Activated naive CD4-positive, alpha-beta T cell treated with anti-CD3 and anti-CD28 coated beads, Interleukin-2, amount 50 U/mL, for 24 hours (primary cell): ENCODE measurements around the gene NAE1.
"Not testable (repeated sequence)": the region's sequence is repeated elsewhere in the genome, so short reads cannot be mapped to it uniquely, and the experiment has no call there.

Experiments
- H3K27ac Mint-ChIP-seq: one replicate; pipeline ENCODE4 v1.8.0; 2021; ENCODE audit warnings: mild to moderate bottlenecking, mixed read lengths
- H3K27me3 Mint-ChIP-seq: one replicate; pipeline ENCODE4 v1.8.0; 2021; ENCODE audit warnings: mixed read lengths
- H3K36me3 Mint-ChIP-seq: one replicate; pipeline ENCODE4 v1.8.0; 2021; ENCODE audit warnings: mixed read lengths
- H3K4me1 Mint-ChIP-seq: one replicate; pipeline ENCODE4 v1.8.0; 2021; ENCODE audit warnings: mixed read lengths
- H3K4me3 Mint-ChIP-seq: one replicate; pipeline ENCODE4 v1.8.0; 2021; ENCODE audit warnings: mild to moderate bottlenecking, mixed read lengths
- H3K9me3 Mint-ChIP-seq: one replicate; pipeline ENCODE4 v1.8.0; 2021; ENCODE audit warnings: mixed read lengths

NAE1 gene

GRCh38 chr16:66793984-66794383 is 36.8 kb downstream of the NAE1 start:
- not testable (repeated sequence) for H3K4me1 Mint-ChIP-seq, H3K27me3 Mint-ChIP-seq, H3K9me3 Mint-ChIP-seq, H3K4me3 Mint-ChIP-seq, H3K36me3 Mint-ChIP-seq, H3K27ac Mint-ChIP-seq

GRCh38 chr16:66790130-66790733 is 40.5 kb downstream of the NAE1 start:
- Mint-ChIP-seq H3K36me3 (peaks cover 2% of the 10 kb centered on the region), H3K27ac (no peak overlapping the region), H3K4me1 (no peaks in the 10 kb centered on the region), H3K27me3 (no peaks in the 10 kb centered on the region), H3K4me3 (no peak overlapping the region), H3K9me3 (no peaks in the 10 kb centered on the region)

DNA sequence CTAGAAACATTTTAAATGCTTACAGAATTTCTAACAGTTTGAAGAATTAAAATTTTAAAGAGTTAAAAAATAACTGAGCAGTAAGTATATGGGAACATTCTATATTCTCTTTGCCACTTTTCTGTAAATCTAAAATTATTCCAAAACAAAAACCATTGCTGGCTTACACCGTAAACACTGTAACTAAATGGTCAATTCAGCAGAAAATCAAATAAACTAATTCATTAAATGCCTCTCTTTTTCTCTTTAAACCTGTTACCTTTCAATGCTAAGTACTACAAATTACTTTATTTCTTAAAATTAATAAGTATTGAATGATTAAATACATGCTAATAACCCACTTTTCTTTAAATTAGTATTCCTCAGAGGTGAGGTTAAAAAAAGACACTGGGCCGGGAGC is 43.3 kb downstream of the NAE1 start:
- Mint-ChIP-seq H3K36me3 (peaks cover 2% of the 10 kb centered on the region), H3K4me1 (no peaks in the 10 kb centered on the region), H3K27ac (no peak overlapping the region), H3K27me3 (no peaks in the 10 kb centered on the region), H3K9me3 (no peaks in the 10 kb centered on the region), H3K4me3 (no peak overlapping the region)

DNA sequence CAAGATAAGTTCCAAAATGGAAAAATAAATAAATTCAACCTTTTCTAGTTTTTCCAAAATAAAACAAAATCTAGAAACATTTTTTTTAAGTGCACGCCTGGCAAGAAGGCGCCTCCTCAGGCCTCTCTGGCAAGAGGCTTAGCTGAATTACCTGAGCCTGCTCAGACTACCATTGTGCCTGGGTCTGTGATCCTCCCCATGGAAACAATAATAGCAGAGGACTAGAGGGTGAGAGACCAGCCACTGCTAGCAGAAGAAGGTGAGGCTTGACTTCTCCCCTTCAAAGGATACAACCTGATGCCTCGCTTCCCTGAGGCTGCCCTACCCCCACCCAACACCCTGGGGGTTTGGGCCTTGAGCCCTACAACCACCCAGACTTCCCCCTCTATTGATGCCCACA is 44.2 kb downstream of the NAE1 start:
- peaks cover 2% of the 10 kb centered on the region for H3K36me3 Mint-ChIP-seq
- H3K4me3 Mint-ChIP-seq, result no peak overlapping the region
- H3K27me3 Mint-ChIP-seq, result no peaks in the 10 kb centered on the region
- H3K27ac Mint-ChIP-seq, result no peak overlapping the region
- H3K4me1 Mint-ChIP-seq, result no peaks in the 10 kb centered on the region
- no peaks in the 10 kb centered on the region for H3K9me3 Mint-ChIP-seq

- Mint-ChIP-seq H3K27ac (no peak overlapping the region), H3K9me3 (no peaks in the 10 kb centered on the region), H3K4me1 (no peaks in the 10 kb centered on the region), H3K36me3 (no peaks in the 10 kb centered on the region), H3K27me3 (no peaks in the 10 kb centered on the region), H3K4me3 (no peak overlapping the region)
Observed at GRCh38 chr16:66776457-66776856, 54.3 kb downstream of the NAE1 start.

DNA sequence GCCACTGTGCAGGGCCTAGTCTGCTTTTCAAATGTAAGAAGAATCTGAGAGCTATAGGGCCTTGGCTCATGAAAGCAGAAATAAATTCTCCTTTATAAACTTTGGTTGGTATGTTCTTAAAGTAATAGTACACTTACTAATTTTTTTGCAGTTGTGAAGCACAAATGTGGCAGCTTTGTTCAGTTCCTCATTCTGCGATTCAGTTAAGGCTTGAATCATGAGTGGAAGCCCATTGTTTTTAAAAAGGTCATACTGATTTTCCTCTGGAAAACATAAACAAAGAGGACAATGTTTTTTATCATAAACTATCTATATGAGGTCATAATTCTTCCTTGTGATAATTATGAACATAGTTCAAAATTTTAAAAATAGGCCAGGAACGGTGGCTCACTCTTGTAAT is 55.8 kb downstream of the NAE1 start:
- Mint-ChIP-seq H3K4me3 (no peak overlapping the region), H3K36me3 (no peaks in the 10 kb centered on the region), H3K27me3 (no peaks in the 10 kb centered on the region), H3K27ac (no peak overlapping the region), H3K4me1 (no peaks in the 10 kb centered on the region), H3K9me3 (no peaks in the 10 kb centered on the region)

- Mint-ChIP-seq H3K36me3 (no peaks in the 10 kb centered on the region), H3K9me3 (no peaks in the 10 kb centered on the region), H3K27ac (no peak overlapping the region)
Observed at GRCh38 chr16:66758086-66758485, 72.7 kb downstream of the NAE1 start.

GRCh38 chr16:66754819-66755218 is 76.0 kb downstream of the NAE1 start:
- no peaks in the 10 kb centered on the region for H3K36me3 Mint-ChIP-seq
- H3K27ac Mint-ChIP-seq, result no peak overlapping the region
- H3K4me3 Mint-ChIP-seq, result no peak overlapping the region
- H3K27me3 Mint-ChIP-seq, result peaks cover 5% of the 10 kb centered on the region
- H3K9me3 Mint-ChIP-seq, result no peaks in the 10 kb centered on the region
- H3K4me1 Mint-ChIP-seq, result peaks cover 18% of the 10 kb centered on the region

More at GRCh38 chr16:66758086-66758485, 72.7 kb downstream of the NAE1 start:
- no peak overlapping the region for H3K4me3 Mint-ChIP-seq
- H3K27me3 Mint-ChIP-seq, result peaks cover 2% of the 10 kb centered on the region
- no peaks in the 10 kb centered on the region for H3K4me1 Mint-ChIP-seq

GRCh38 chr16:66754211-66754610 is 76.6 kb downstream of the NAE1 start:
- Mint-ChIP-seq H3K36me3 (peaks cover 2% of the 10 kb centered on the region), H3K4me3 (no peak overlapping the region), H3K4me1 (peaks cover 25% of the 10 kb centered on the region), H3K27ac (no peak overlapping the region), H3K27me3 (peaks cover 5% of the 10 kb centered on the region), H3K9me3 (no peaks in the 10 kb centered on the region)

DNA sequence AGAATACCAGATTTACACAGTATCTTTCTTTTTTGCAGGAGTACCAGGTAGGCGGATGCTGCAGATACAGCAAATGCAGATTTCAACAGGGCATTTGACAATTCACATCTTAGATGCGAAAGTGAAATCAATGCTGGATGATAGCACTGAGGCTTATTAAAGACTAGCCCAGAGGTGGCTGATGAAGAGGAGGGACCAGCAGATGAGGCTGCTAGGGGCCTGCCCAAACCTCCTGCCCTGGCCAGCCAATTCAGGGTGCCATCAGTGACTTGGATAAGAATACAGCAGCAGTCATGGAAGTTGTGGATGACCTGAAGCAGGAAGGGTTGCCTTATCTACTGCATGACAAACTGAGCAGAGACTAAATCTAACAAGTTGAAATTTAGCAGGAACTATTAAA is 77.8 kb downstream of the NAE1 start:
- Mint-ChIP-seq H3K27ac (no peak overlapping the region), H3K27me3 (peaks cover 3% of the 10 kb centered on the region)

More for the DNA sequence above, 77.8 kb downstream of the NAE1 start:
- no peaks in the 10 kb centered on the region for H3K9me3 Mint-ChIP-seq
- no peak overlapping the region for H3K4me3 Mint-ChIP-seq
- peaks cover 6% of the 10 kb centered on the region for H3K36me3 Mint-ChIP-seq
- peaks cover 34% of the 10 kb centered on the region for H3K4me1 Mint-ChIP-seq
